GM21526 (cell line): ENCODE results near the gene COL4A1.

ENCODE experiments used
- ATAC-seq: cut with Tn5 transposase; IDR thresholded peaks from one replicate; pipeline ENCODE4 v1.9.1; 2021; ENCODE audit warnings: moderate library complexity; ENCODE audit not compliant: unreplicated experiment, low FRiP score

COL4A1 gene

DNA sequence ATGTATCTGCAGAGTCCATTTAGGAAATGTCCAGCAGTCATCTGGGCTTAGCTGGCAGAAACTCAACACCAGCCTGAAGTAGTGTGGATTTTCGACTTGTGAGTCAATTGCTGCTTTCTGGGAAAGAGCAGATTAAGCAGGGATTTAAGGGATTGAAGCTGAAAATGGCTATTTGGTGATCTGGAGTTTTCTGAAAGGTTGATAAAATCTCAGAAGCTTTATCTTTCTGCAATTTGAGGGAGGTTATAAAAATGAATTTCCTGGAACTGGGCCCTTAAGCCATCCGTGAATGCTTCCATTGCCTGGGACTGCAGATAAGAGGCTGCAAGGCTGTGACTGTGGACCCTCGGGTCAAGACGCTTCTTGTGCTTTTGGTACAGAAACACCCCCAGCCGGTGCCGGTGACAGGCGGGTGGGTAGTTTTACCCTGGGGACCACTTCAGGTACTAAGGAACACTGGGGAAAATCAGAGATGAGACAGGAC, 61.5 kb downstream of the COL4A1 start:
- no peak for ATAC-seq

DNA sequence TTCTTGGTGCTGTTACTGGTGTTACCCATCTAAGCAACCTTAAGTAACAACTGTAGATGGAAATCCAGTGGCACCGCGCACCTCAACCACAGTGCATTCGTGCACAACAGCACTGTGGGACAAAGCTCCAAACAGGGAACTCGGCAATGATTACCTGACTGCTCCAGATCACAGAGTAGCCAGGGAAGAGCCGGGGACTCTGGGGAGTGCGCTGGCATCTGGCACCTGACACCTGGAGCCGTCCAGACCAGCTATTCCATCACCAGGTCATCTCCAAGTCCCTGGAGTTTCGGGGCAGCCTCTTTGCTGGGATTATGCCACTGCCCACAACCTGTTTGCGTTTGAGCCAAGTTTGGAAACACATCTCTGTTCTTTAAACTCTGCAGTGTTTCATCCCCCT, 62.0 kb downstream of the COL4A1 start:
- ATAC-seq = no peak

DNA sequence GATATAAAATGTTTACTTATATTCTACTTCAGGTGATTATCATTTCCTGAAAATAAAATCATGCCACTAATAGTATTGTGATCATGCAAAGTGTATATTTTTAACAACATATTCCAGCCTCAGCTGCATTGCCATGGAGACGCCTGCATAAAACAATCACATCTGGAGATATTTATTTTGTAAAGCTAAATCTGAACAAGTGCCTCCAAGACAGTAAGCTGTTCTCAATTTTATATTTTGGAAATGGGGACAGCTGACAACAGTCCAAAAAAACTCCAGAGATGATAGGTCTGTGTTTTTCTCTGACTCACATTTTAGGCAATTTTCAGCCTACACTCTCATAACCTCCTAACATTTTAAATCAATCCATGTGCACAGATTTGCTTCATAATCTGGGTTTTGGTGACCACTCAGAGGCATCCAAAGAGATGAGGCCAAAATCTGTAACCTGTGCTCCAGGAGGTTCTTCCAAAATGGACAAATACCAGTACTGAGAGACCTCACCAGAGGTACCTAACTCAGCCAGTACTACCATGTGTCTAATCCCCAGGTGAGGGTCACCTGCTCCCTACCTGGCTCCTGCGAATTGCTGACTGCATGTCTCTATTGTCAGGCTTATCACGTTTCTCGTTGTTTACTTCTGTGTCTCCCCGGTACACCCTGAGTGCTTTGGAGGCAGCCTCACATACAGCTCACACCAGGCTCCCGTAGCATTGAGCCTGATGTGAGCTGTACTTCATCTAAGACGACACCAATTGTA, 62.7 kb downstream of the COL4A1 start:
- no peak for ATAC-seq

DNA sequence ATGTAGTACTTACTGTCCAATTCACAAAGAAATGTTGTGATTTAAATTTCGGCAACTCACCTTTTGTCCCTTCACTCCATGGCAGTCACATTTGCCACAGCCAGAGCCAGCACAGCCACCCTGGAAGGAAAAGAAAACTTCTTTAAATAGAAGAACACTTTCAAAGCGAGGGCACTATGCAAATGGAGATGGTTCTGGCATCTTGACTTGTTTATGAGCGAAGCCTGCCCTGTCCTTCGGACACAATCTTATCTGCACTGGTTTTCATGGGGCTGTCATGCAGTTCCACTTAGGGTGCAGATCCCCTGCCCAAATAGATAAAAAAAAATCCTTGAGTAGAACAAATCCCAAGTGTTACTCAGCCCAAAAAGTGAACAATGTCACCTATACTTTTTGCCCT, 64.3 kb downstream of the COL4A1 start:
- no peak for ATAC-seq

DNA sequence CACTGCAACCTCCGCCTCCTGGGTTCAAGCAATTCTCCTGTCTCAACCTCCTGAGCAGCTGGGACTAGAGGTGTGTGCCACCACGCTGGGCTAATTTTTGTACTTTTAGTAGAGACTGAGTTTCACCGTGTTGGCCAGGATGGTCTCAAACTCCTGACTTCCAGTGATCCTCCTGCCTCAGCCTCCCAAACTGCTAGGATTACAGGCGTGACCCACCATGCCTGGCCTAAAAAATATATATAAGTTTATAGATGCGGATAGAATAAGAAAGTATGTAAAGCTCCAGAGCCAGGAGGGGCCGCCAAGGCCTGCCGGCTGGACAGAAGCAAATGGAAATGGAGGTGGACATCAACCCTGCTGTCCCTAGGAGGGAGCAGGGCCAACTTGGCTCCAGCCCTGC, 66.0 kb downstream of the COL4A1 start:
- ATAC-seq = no peak

DNA sequence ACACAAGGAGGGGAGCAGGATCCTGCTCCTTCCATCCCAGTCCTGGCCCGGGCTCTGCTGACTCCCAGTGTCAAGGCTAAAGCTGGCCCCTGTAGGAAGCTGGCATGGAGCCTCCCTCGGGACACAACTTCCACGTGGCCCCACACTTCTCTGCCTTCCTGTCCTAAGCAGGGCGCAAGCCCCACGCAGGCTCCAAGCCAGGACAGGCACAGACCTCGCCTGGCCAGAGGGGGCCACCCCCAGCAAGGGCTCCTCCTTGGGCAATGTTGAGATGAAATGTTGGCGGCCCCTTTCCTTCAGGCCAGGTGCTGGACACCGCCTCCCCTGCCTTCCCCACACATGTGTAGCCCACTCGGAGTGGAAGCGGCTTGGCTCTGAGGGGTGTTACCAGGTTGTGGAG, 66.6 kb downstream of the COL4A1 start:
- ATAC-seq = no peak

DNA sequence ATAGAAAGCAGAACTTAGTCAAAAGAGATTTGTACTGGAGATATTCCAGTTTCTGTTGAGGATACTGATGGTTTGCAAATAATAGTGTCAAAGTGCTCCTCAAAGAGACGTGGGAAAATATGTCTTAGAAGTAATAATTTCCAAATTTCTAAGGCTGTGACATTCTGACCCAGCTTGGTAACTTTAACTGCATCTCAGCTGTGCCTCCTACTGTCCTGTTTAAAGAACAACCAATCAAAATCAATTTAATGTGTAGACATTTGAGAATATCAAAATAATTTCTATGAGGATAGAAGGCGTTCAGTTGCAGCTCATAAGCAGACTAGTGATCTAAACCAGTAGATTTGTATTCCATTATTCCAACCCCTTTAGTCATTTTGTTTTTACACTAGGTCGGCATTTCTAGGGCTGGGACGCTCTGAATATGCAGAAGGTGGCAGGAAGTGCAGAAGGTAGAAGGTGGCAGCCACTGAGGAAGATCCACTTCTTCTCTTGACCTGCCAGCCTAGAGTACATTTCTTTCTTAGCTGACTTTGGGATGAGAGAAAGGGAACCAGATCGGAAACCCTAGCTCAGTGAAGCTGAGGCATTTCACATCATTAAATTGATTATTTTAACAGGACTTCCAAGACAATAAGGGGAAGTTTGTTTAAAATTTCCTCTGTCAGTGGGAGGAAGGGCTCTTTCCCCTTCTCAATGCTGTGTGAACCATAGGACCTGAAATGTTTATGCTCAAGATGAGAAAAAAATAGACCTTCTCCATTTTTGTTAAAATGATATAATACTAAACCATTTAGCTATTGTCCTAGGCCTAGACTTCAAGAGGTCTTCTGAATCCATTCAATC, 67.5 kb downstream of the COL4A1 start:
- ATAC-seq = no peak

DNA sequence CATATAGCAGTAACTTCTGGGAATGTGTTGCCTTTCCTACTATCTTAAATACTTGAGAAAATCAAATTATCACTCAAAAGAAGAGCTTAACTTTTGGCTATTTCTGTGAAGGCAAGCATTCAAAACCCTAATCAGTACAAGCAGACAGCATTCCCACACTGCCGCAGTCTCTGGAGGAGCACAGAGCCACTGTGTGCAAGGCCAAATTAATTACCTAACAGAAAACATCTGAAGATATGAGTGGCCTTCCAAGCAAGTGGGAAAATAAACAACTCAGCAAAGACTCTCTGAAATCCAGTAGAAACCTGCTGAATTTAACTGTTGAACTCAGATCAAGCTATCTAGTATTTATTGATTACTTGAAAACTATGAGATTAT, 68.2 kb downstream of the COL4A1 start:
- ATAC-seq = no peak

DNA sequence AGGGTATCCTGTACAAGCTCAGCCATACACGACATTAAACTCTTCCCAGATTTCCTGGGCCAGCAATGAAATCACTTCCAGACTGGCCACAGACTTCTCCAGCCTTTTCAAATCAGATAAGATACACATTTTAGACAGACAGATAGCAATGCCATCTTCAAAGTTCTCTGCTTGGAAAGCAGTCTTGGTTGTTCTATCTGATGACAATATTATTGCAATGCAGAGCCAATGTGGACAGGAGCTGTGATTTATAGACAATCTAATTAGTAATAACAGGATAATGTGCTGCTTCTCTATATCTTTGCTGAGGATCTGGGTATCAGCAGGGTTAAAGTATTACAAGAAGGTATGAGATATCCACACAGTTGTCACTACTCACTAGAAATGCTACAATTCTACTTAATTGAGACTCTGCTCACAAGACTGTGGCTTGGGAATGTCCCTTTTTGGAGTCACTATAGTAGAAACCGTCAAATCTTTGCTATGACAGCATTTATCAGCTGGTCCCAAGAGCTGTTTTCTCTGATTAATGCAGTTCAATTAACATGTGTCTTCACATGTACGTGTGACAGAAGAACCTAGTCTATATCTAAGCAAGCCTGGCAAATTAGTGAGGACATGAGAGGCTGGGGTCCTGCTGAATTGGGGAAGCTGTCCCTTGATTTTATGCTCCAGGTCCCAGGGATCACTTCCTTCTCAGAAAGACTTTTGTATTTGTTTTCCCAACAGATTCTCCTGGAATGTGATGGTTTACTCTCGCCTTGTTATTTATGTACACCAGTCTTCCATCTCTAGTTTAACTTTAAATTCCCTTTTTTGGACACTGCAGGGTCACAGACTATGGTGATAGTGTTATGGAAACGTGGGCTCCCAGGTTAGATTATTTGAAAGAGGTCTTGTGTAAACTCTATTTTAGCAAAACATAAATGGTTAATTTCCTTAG, 68.8 kb downstream of the COL4A1 start:
- ATAC-seq = no peak

DNA sequence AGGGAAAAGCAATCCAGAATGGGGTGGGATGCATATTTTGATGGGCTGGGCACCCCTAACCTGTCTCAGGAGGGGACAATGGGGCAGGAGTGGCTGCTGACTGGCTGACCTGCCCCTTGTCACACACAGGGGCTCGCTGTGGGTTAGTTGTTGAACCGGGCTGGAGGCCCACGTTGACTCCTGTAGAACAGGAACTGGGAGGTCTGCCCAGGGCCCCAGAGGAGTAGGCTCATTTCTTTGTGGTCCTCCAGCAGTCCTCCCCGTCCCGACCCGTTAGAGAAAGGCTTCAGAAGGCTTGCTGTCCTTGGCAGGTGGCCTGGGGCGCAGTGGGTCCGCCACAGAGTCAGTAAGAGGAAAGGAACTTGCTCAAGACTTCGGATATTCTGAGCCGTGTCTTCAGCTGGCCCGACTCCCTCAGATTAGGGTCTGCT, 70.1 kb downstream of the COL4A1 start:
- ATAC-seq = no peak

DNA sequence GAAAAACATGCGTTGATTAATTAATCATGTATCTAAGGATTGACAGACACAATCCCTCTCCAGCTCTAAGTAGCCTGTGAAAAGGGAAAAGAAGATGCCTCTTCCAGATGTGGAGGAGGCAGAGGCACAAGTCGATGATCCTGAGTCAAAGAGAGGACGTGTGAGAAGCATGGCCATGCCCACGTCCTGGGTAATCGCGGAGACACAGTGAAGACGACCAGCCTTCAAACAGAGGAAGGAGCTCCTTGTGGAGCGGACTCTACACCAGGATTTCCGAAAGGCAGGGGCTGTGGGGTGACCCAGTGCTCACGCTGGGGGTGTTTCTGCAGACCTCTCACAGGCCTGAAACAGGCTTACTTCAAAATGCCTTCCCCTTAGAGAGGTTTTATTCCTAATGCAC, 70.5 kb downstream of the COL4A1 start:
- ATAC-seq = no peak

DNA sequence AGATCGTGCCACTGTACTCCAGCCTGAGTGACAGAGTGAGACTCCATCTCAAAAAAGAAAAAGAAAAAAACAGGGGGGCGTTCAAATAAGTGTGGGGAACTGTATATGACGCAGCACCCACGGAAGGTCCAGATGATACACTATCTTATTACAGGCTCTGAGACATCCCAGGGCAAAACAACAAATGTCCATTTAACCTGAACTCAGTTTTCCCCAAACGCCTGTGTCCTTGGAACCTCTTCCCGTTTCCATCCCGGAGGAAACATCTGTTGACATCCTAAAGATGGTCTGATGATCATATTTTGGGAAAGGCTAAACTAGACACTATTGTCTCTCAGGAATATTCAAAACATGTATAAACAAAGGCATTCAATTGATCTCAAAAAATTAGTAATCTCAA, 72.4 kb downstream of the COL4A1 start:
- ATAC-seq = no peak

DNA sequence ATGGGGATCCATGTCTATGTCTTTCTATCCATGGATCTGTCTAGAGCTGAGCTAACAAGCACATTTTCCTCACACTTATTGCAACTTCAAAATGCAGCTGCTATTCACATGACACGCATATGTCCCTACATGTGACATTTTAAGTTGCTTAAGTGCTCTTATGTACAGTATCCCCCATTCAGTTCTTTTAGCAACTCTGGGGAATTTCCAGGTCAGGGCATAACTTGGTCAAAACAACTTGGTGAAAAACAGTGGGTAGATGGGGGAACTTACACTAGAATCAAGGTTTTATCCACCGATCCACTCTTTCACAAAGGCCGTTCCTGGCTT, 73.0 kb downstream of the COL4A1 start:
- no peak for ATAC-seq

DNA sequence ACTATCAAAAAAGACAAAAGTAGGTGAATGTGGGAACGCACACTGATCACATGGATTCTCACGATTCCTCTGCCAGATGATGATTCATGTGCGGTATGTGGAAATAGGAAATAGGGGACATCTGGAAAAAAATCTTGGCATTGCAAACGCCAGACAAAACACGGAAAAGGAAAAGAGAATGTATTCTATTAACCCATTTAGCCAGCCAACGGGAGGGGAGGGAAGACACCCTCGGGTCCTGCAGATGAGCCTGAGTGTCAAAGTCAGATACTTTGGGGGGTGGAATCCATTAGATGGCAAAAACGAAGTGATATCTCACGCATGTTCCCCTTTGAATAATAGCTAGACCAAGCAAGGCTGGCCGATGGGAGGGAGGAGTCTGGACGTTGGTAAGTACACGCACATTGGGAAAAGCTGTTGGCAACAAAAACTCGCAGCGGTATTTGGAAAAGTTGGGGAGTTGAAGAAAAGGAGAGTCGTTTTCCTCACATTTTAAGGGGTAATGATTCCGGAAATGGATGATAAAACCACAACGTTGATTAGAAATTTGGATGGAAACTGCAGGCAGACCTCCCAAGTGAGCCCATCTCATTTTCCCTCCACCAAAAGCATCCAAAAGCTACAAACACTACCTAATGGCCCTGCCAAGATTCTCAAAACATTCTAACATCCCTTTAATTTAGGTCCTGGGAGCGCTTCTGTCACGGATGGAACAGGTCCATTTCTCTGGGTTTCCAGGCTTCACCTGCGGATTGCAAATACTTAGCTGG, 73.6 kb downstream of the COL4A1 start:
- no peak for ATAC-seq

DNA sequence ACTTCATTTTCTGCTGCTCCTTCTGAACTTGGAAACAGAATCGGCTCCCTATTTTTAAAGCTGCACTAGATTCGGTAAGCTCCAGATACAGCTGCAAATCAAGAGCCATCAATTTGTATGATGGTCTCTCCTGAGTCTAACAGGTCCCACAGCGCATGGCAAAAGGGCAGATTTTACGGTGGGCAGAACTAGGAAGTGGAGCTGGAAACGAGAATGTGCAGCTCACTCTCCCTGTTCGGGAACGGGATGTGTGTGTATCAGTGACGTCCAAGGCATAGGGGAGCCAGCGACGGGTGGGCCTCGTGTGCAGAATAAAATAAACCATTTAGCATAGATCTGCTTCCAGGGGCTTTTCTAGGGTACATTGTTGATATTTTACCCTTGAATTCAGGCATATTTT, 74.2 kb downstream of the COL4A1 start:
- ATAC-seq = no peak

DNA sequence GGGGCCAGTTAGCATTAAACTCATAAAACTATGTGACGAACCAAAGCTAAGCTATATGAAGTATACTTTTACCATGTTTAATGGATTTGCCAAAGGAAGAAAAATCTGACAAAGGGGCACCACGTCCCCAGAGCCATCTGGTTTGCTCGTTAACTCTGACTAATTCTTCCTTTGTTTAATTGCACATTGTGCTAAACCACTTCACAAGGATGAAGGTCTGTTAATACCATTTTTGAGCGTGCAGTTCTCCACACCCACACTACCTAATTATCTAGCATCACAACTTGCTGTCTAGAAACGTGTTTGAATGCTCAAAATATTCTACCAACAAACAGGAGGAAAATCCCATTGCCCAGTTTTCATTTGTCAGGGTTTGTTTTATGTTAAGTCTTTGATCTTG, 74.8 kb downstream of the COL4A1 start:
- ATAC-seq = no peak

DNA sequence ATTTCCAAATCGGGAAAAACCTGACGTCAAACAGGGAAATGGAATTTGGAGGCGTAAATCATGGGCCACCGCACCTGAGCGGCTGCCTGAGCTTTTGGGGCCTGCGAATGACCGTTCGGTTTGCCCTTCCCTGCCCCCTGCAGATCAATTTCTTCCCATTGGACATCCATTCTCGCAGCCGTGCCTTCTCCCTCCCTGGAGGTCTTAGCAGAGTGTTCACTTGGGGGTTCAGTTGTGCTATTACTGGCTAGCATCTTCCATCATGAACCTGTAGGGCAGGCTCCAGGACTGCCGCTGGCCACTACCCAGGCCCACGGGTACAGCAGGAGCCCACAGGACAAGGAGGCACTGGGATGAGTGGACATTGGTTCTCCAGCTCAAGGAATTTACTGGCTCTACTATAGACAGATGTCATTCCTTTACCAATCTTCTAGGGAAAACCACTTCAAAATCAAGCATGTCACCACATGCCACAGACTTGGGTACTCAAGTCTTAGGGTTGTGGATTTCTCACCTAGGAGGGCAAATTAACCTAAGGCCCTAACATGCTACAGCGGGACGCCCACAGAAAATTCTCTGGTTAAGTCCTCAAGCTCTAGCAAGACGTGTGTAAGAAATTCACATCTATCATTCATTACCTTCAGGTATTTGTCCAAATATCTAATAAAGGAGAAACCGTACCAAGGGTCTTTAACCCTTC, 75.5 kb downstream of the COL4A1 start:
- no peak for ATAC-seq

DNA sequence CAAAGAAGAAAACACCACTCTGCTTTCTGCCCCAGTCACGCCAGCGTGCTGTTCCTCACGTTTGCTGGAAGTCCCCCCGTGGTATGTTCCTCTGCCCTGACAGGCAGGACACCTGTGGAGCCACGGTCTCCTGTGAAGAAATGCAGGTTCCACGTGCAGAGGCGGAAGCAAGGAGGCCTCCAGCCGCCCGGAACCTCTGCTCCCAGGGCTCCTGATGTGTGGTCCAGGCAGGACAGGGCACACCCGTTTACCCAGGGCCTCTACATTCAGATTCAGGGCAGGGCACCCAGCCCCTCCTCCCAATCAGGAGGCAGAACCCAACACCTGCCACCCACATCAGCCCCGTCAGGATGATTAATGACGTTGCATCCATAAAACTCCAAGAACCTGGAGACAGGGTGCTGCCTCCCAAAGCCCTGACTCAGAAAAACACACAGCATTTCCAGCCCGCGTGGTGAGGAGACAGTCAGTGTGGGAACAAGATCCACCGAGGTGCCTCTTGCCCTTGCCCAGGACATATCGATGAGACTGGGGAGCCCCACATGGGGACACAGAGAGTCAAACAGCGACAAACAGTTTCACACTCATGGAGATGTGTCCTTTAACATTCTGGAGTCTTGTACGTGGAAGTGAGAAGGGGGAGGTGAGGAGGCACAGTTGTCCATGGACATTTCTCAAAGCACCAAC, 76.2 kb downstream of the COL4A1 start:
- ATAC-seq = no peak
